Gastroesophageal sphincter (tissue), 3 donors: ENCODE results near the gene OR52B6.

ENCODE experiments used
- CTCF ChIP-seq, 4 experiments: fragments of 200-600 bp in 2 of 4; fragments of 450-650 bp in 2 of 4; sonication (generic) in 1 of 4; IDR thresholded peaks; one replicate each; pipeline ENCODE4 v1.5.1; 2017 to 2019; ENCODE audit warnings: antibody characterized with exemption in 4 of 4, mild to moderate bottlenecking in 2 of 4, moderate library complexity in 2 of 4
- EP300 ChIP-seq: sonication (generic); formaldehyde crosslinking; IDR thresholded peaks from one replicate; pipeline ENCODE4 v1.6.1; 2017; ENCODE audit warnings: antibody characterized with exemption, mild to moderate bottlenecking
- POLR2A ChIP-seq, 2 donors: fragments of 450-650 bp; IDR thresholded peaks; one replicate each; pipeline ENCODE4 v1.6.1; 2017; ENCODE audit warnings: antibody characterized with exemption in 2 of 2, mild to moderate bottlenecking in 2 of 2, moderate library complexity in 1 of 2
- POLR2AphosphoS5 ChIP-seq: sonication (generic); formaldehyde crosslinking; IDR thresholded peaks from one replicate; pipeline ENCODE4 v1.6.1; 2017; ENCODE audit warnings: antibody characterized with exemption

- TF ChIP-seq POLR2AphosphoS5: no peak
- TF ChIP-seq CTCF (IDR thresholded peaks at IDR 0.05): no peak
- no peak for TF ChIP-seq POLR2A (IDR thresholded peaks at IDR 0.05)
- no peak for TF ChIP-seq EP300
Measured at GRCh38 chr11:5618807-5619206, 38.1 kb downstream of the OR52B6 start.
